Stimulated activated CD8-positive, alpha-beta memory T cell treated with anti-CD3 and anti-CD28 coated beads, Interleukin-15, amount 100 ng/mL, for 4 hours (primary cell): ENCODE results near the gene SNX3.

Source experiments
- DNase-seq, 2 donors: peaks; one replicate each; pipeline ENCODE4 v3.0.0-alpha.2; 2020; ENCODE audit warnings: low read depth in 2 of 2

SNX3 gene

GRCh38 chr6:108170332-108171290, 90.2 kb downstream of the SNX3 start:
- no peak for DNase-seq

DNA sequence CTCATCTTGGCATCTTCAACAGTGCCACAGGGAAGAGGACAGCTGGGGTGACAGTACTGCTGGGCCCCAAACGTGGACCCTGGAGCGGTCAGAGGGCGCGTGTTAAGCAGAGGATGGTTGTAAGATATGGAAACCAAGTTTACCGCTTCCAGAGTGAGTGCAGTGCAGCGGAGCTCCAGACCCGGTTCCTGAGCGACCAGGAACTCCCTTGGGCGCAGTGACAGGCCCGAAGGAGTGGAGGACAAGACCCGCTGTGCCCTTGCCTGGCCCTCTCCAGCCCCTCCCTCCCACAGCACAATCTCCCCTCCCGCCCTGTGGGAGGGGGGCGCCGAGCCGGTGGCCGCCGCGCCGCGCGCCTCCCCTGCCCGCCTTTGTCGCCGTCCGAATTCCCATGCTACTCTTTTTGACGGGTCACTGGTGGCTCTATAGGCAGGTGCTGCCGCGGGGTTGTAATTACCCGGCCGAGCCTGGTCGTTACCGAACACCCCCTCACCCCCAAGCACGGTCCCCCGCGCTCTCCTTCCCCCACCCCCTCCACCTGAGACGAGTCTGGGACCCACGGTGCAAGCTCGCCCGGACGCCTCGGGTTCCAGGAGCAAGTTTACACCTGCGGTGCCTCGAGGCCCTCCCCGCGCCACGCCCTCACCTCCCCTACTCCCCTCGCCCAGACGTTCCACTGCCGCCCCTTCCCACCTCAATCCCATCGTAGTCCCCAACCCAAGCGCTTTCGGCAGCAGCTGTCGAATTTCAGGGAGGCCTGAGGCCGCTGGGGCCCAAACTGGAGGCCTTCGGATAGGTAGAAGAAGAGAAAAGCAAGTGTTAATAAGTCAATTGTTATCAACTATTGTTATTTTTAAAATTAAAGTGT, 91.1 kb downstream of the SNX3 start:
- no peak for DNase-seq

GRCh38 chr6:108168501-108169463, 92.1 kb downstream of the SNX3 start:
- no peak for DNase-seq

DNA sequence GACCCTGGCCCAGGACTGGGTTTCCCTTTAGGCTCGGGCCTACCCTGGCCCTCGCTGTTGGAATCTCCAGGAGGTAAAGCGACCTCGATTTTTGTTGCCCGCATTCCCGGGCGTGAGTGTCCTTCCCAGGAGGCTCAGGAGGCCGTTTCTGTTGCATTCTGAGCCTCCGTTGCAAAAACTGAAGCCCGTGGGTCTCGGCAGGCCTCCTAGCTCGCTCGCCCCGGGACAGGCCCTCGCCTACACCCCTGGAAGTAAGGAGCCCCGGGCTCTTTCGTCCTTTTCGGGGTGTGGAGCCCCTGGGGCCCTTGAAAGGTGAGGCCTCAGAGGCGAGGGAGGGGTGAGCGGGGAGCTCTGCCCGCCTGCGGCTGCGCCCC, 92.8 kb downstream of the SNX3 start:
- DNase-seq = no peak

DNA sequence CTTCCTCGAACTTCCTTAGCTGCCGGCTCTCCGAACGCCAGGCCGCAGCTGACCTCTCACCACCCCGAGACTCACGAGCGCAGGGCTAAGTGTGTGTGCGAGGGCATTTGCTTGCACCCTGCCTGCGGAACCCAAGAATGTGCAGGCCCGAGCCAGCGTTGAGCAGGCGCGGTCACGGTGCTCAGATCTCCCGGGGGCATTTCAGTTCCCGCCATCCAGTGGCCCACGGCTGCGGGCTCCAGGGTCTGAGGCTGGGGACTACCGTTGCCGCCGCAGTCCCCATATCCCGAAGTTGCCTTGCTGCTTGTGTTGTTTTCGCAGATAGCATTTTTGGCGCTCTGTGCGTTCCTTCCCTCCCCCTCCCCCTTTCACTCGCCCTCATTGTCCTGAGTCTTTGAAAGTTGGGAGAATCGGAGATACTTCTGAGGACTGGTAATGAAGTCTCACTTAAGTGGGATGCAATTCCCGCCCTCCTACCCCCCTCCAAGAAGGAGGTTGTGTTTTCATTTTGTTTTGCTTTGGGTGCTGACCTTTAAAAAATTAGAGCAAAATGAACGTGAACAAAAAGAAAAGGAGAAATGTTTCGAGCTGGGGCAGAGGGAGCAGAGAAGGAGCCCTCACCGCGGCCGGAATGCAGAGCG, 93.3 kb downstream of the SNX3 start:
- DNase-seq = no peak

- no peak for DNase-seq
These were observed 94.0 kb downstream of the SNX3 start for GRCh38 chr6:108166664-108167448.

DNA sequence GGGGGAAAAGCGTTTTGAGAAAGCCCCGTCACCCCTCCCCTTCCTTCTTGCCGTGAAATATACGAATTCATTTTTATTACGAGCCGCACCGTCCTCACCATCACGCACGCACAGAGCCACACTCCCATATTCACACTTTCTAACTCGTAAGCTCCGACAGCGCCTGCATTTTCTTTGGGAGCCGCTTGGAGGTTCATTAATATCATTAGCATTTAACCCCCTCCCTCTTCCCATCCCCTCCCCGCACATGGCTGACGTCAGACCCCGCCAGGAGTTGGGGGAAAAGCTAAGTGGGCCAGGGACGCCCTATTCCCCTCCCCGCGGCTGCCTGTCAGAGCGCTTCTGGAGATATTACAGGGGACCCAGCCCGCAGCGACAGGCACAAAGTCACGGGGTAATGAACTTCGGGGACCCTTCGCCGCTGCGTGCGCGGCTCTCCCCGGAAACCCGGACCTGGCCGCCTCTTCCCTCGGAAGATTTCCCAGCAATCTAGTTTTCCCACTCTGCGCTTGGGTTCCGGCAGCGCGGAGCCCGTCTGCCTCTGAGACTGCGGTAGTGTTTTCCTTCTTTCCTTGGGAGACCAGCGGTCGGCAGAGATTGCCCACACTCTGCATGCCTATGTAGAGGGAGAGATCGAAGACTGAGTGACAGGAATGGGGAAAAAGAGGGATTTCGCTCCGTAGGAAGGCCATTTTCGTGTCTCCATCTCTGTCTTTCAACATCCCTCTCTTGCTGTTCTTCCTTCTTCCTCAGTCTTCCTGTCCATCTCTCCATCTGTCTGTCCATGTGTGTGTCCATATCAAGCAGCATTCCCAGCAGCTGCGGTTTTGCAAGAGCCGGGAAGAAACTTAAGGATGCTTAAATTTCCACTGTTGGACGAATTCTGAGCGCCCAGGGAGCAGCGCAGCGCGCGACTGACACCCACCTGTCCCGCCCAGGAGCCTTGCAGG, 94.9 kb downstream of the SNX3 start, which contains the start of gene NR2E1:
Gene NR2E1 (plus strand): TSS at position 309 of the 950 bp plus-strand sequence. CDS start 744 bp downstream, outside the sequence.
- no peak for DNase-seq

- DNase-seq = no peak
These were observed 95.8 kb downstream of the SNX3 start for GRCh38 chr6:108164815-108165706.

GRCh38 chr6:108164543-108164814, 96.4 kb downstream of the SNX3 start:
- no peak for DNase-seq

GRCh38 chr6:108163644-108164542, 96.9 kb downstream of the SNX3 start:
- no peak for DNase-seq

- no peak for DNase-seq
These were observed 97.6 kb downstream of the SNX3 start for GRCh38 chr6:108163267-108163643.

DNA sequence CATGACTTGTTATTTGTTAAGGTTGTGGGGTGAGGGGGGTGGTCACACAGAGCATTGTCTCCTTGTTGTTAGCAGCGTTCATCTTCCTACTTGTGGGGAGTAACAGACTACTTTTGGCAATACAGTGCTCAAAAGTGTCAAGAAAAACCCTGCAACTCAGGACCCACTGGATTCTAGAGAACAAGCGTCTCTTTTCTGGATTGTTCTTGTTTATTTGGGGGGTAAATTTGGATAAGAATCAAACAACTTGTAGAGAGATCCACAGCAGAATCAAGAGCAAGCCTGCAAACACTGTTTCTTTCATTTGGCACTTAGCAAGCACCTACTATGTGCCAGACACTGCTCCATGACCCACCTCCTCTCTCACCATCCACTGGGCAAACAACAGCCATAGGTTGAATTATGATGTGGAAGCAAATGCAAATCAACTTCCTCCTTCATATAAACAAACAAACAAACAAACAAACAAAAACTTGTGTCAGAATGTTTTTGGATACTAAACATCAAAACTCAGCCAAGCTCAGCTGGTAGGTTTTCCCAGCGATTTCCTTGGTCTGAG, 99.0 kb downstream of the SNX3 start:
- no peak for DNase-seq
